Ishikawa (cell line): Measurements from ENCODE around the gene SRSF3.

Experiments
- CREB1 ChIP-seq: IDR thresholded peaks from 2 replicates; pipeline ENCODE4 v1.6.1; 2012; ENCODE audit warnings: low read depth
- EGR1 ChIP-seq: IDR thresholded peaks from 2 replicates; pipeline ENCODE4 v1.6.1; 2012
- EP300 ChIP-seq: IDR thresholded peaks from 2 replicates; pipeline ENCODE4 v1.6.1; 2012; ENCODE audit warnings: borderline replicate concordance
- FOXM1 ChIP-seq: IDR thresholded peaks from 2 replicates; pipeline ENCODE4 v1.6.1; 2012; ENCODE audit warnings: low read depth, borderline replicate concordance
- NFIC ChIP-seq: IDR thresholded peaks from 2 replicates; pipeline ENCODE4 v1.6.1; 2012
- RAD21 ChIP-seq: IDR thresholded peaks from 2 replicates; pipeline ENCODE4 v1.6.1; 2012; ENCODE audit warnings: low read depth
- TAF1 ChIP-seq: IDR thresholded peaks from 2 replicates; pipeline ENCODE4 v1.6.1; 2012; ENCODE audit warnings: low read depth, mild to moderate bottlenecking
- TCF12 ChIP-seq: IDR thresholded peaks from 2 replicates; pipeline ENCODE4 v1.6.1; 2012; ENCODE audit warnings: low read depth
- YY1 ChIP-seq: IDR thresholded peaks from 2 replicates; pipeline ENCODE4 v1.6.1; 2012; ENCODE audit warnings: low read depth
- TF ChIP-seq, protein P1 (sequence below): IDR thresholded peaks from 2 replicates; pipeline ENCODE4 v1.6.1; 2012
- TF ChIP-seq, protein P2 (sequence below): IDR thresholded peaks from 2 replicates; pipeline ENCODE4 v1.6.1; 2012; ENCODE audit warnings: low read depth, mild to moderate bottlenecking

DNA sequence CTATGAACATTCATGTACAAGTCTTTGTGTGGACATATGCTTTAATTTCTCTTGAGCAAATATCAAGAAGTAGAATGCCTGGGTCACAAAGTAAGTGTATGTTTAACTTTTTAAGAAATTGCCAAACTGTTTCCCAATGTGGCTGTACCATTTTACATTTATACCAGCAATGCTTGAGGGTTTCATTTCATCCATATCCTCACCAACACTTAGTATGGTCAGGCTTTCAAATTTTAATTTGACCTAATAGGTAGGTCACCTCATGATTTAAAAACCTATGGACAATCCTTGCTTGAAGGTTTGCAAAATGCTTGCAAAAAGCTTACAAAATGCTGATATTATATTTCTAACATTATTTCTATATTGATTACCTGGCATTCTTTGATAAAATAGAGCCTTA is 19.5 kb upstream of the SRSF3 start:
- no peak for TF ChIP-seq TCF12
- TF ChIP-seq NFIC: no peak
- TF ChIP-seq RAD21: no peak
- TF ChIP-seq FOXM1: no peak
- TF ChIP-seq, protein P1, sequence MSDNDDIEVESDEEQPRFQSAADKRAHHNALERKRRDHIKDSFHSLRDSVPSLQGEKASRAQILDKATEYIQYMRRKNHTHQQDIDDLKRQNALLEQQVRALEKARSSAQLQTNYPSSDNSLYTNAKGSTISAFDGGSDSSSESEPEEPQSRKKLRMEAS: no peak
- TF ChIP-seq CREB1: no peak
- TF ChIP-seq TAF1: no peak
- no peak for TF ChIP-seq EGR1
- TF ChIP-seq EP300: no peak
- TF ChIP-seq YY1: no peak
- TF ChIP-seq, protein P2, sequence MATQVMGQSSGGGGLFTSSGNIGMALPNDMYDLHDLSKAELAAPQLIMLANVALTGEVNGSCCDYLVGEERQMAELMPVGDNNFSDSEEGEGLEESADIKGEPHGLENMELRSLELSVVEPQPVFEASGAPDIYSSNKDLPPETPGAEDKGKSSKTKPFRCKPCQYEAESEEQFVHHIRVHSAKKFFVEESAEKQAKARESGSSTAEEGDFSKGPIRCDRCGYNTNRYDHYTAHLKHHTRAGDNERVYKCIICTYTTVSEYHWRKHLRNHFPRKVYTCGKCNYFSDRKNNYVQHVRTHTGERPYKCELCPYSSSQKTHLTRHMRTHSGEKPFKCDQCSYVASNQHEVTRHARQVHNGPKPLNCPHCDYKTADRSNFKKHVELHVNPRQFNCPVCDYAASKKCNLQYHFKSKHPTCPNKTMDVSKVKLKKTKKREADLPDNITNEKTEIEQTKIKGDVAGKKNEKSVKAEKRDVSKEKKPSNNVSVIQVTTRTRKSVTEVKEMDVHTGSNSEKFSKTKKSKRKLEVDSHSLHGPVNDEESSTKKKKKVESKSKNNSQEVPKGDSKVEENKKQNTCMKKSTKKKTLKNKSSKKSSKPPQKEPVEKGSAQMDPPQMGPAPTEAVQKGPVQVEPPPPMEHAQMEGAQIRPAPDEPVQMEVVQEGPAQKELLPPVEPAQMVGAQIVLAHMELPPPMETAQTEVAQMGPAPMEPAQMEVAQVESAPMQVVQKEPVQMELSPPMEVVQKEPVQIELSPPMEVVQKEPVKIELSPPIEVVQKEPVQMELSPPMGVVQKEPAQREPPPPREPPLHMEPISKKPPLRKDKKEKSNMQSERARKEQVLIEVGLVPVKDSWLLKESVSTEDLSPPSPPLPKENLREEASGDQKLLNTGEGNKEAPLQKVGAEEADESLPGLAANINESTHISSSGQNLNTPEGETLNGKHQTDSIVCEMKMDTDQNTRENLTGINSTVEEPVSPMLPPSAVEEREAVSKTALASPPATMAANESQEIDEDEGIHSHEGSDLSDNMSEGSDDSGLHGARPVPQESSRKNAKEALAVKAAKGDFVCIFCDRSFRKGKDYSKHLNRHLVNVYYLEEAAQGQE: no peak
